OCI-M2 (cell line): ENCODE results near the gene SAFB.
A peak's percentile ranks its signal among the peaks of the same experiment; 100 is the strongest.
"Not testable (repeated sequence)": the region's sequence is repeated elsewhere in the genome, so short reads cannot be mapped to it uniquely, and the experiment has no call there.

Experiments used
- DNase-seq: peaks from one replicate; lab custom pipeline; 2025; ENCODE audit not compliant: unreplicated experiment; lab: John Stamatoyannopoulos, UW

The SAFB gene

GRCh38 chr19:5682107-5682482 is 59.2 kb downstream of the SAFB start:
- no peak for DNase-seq

- DNase-seq = no peak
These were observed 60.4 kb downstream of the SAFB start for GRCh38 chr19:5683177-5683886.

DNA sequence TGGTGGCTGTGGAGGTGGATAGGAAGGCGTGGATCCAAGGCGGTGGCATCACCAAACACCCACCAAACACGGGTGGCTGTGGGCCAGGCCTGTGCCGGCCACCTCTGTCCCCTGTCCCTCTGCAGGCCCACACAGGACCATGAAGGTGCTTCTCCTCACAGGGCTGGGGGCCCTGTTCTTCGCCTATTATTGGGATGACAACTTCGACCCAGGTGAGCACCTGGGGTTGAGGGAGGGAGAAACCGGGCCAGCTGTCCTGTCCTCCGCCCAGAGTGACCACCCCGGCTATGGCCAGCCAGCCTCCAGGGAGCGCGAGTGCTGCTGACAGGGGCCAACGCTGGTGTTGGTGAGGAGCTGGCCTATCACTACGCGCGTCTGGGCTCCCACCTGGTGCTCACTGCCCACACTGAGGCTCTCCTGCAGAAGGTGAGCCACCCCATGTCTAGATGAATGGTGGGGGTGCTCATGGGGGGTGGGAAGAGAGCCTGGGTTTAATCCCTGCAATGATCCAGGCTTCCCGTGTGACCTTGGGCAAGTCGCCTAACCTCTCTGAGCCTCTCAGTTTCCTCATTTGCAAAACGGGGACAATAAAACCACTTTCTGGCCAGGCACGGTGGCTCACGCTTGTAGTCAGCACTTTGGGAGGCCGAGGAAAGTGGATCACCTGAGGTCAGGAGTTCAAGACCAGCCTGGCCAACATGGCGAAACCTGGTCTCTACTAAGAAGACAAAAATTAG is 62.0 kb downstream of the SAFB start:
- no peak for DNase-seq

DNA sequence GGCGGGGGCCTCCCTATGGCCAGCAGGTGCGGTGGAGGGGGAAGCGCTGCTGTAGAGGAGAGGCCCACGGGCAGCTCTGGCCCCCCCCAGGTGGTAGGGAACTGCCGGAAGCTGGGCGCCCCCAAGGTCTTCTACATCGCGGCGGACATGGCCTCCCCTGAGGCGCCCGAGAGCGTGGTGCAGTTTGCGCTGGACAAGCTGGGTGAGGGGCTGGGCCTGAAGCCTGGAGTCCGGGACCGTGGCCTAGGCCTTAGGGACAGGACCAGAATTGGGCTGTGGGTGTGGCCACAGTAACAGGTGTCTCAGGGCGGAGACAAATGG is 63.4 kb downstream of the SAFB start:
- no peak for DNase-seq

DNA sequence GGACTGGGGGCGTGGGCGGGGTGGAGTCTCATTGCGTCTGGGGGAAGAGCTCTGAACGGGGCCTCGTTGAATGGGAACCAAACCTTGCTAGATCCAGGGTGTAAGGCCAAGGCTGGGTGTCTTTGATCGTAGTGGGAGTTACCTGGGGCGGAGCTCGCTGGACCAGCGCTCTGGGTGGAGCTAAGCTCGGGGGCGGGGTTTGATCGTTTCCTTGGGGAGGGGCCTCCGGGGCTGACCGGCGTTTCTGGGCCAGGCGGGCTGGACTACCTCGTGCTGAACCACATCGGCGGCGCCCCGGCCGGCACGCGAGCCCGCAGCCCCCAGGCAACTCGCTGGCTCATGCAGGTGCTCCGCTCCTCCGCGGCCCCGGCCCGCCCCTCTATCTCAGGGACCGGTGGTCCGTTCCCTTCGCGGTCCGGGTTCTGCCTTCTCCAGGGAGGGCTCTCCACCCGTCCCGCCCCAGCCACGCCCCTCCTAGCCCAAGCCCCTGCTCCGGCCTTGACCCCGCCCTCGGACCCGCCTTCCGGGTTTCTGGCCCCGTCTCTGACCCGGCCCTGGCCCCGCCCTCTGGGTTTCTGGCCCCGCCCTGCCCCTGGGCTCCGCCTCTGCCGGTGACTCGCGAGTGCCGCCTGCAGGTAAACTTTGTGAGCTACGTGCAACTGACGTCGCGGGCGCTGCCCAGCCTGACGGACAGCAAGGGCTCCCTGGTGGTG is 63.9 kb downstream of the SAFB start:
- peak; percentile 82 for DNase-seq

DNA sequence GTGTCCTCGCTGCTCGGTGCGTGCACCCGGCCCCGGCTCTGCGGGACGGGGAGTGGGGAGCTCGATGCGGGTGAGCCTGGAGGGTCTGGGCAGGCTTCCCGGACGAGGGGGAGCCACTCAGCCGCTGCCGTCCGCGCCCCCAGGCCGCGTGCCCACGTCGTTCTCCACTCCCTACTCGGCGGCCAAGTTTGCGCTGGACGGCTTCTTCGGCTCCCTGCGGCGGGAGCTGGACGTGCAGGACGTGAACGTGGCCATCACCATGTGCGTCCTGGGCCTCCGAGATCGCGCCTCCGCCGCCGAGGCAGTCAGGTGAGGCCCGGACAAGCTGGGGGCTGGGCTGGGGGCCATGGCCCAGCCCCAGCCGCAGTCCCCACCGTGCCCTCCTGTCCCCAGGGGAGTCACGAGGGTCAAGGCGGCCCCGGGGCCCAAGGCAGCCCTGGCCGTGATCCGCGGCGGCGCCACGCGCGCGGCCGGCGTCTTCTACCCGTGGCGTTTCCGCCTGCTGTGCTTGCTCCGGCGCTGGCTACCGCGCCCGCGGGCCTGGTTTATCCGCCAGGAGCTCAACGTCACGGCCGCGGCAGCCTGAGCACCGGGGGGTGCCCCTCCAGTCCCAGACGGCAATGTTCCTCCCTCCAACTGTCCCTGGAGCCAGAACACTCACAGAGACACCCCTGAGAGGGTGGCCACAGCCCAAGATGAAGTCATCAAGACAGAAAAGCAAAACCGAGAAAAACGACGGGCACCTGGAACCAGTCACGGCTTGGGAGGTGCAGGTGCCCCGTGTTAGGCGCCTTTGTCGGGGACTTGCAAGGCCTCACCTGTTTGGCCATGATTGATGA is 64.7 kb downstream of the SAFB start:
- no peak for DNase-seq

DNA sequence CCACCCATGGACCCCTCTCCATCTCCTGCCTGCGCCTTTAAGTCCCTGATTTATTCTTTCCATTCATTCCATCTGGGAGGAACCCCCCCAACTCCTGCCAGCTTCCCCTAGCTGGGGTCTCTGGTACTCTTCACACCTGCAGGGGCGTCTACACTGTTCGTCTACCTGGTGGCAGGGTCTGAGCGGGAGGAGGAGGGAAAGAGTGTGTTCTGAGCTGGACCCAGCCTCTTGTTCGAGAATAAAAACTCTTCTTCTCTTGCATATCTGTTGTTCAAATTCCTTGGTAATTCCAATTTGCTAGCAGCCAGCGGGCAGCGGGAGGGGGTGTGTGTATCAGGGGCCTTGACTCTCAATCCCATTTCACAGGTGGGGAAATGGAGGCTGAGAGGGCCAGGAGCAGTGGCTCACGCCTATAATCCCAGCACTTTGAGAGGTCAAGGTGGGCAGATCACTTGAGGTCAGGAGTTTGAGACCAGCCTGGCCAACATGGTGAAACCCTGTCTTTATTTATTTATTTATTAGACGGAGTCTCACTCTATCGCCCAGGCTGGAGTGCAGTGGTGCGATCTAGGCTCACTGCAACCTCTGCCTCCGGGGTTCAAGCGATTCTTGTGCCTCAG is 65.5 kb downstream of the SAFB start:
- not testable (repeated sequence) for DNase-seq

GRCh38 chr19:5690125-5690954 is 67.5 kb downstream of the SAFB start, which contains the start of gene RPL36:
TSS of gene RPL36 (plus strand) at chr19:5690295. CDS start at chr19:5690508, 213 bp downstream.
- peak; percentile 87 for DNase-seq

DNA sequence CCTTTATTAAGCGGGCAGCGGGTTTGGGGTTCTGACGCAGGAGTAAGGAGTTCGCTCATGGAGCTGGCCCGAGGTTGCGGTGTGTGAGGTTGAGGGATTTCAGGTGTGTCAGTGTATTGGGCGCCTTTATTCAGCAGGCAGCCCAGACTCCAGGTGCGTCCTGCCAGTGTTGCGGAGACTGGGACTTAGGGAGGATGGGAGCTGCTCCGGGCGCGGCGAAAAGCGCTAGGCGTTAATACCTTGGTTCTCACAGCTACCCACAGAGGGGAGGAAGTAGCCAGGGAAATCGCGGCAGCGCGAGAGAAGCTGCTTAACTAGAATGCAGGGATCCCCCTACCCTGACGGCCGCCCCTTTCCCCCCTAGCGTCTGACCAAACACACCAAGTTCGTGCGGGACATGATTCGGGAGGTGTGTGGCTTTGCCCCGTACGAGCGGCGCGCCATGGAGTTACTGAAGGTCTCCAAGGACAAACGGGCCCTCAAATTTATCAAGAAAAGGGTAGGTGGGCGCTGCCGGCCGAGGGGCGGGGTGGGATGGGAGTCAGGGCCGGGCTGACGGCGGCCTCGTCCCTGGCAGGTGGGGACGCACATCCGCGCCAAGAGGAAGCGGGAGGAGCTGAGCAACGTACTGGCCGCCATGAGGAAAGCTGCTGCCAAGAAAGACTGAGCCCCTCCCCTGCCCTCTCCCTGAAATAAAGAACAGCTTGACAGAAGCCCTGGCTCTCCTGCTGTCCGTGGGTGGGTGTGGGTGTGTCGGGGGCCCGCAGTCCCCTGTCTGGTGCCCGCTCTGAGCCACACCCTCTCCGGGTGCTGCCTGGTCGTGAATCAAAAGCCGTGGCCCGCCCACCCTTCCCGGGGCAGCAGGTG is 68.3 kb downstream of the SAFB start:
- no peak for DNase-seq

GRCh38 chr19:5691822-5692722 is 69.2 kb downstream of the SAFB start:
- no peak for DNase-seq

- DNase-seq = no peak
These were observed 69.9 kb downstream of the SAFB start for GRCh38 chr19:5692723-5693194.

- no peak for DNase-seq
These were observed 70.6 kb downstream of the SAFB start for GRCh38 chr19:5693195-5694166.

DNA sequence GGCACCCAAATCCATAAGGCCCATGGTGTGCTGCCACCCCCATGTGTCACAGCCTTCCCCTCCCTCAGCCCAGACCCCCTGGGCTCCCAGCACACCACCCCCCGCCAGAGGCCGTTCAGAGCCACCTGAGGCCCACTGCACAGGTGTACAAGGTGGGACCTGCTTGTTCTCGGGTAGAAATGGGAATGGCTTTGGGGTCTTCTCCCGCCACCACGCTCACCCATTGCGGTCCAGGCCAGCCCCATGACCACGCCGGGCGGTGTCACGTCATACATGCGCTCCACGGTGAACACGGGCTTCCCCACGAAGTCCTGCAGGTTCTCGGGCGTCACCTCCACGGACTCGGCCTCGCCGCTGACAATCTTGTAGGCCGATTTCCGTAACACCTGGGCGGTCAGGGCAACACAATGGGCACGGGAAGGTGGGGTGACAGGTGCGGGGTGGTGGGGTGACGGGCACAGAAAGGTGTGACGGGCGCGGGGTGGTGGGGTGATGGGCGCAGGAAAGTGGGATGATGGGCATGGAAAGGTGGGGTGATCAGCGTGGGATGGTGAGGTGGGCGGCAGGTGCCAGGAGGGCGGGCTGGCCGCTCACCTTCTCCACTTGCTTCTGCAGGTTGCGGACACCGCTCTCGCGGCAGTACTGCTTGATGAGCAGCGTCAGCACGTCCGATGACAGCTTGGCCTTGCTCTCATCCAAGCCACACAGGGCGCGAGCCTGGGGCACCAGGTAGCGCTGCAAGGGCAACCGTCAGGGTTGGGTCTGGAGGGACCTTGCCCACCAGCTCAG is 71.5 kb downstream of the SAFB start:
- DNase-seq = no peak

GRCh38 chr19:5694956-5695648 is 72.2 kb downstream of the SAFB start:
- no peak for DNase-seq

DNA sequence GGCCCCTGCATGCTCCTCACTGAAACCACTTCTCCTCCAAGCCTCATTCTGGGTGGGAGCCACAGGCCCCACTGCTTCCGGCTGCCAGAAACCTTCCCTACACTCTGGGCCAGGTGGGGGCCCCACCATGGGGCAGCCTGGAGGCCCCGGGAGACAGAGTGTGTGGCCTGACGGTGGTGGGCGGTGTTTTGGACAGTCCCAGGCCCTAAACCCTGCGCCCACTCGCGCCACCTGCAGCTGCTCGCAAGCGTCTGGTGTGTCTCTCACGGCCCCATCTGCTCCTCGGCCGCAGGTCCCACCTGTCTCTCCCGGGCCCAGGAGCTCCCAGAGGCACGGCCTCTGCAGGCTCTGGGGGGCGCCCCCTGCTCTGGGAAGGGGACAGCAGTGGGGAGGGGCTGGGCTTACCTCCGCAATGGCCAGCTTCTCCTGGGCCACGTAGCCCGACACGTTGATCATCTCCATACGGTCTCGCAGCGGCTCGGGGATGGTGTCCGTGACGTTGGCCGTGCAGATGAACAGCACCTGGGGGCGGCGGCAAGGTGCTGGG is 72.8 kb downstream of the SAFB start:
- DNase-seq = no peak
